Upper lobe of right lung (tissue), 1 donor: ENCODE measurements around the gene IPO11. TPM values are rescaled to one million over a fixed set of nuclear protein-coding genes. Genes with fewer than 3 reads are reported as not detected.

Source experiments
- ATAC-seq: fragments of 200-7000 bp; cut with Tn5 transposase; one replicate; pipeline ENCODE4 v1.9.1; 2020; ENCODE audit warnings: mild to moderate bottlenecking, moderate library complexity
- DNase-seq: peaks from one replicate; pipeline ENCODE4 v3.0.0-alpha.2; 2020
- H3K27ac ChIP-seq: fragments of 200-600 bp; one replicate; pipeline ENCODE4 v1.8.0; 2022
- H3K27me3 ChIP-seq: fragments of 200-600 bp; one replicate; pipeline ENCODE4 v1.8.0; 2022; ENCODE audit warnings: mild to moderate bottlenecking
- H3K36me3 ChIP-seq: fragments of 200-600 bp; one replicate; pipeline ENCODE4 v1.8.0; 2022
- H3K4me1 ChIP-seq: fragments of 200-600 bp; one replicate; pipeline ENCODE4 v1.8.0; 2022
- H3K4me3 ChIP-seq: fragments of 200-600 bp; one replicate; pipeline ENCODE4 v1.8.0; 2022; ENCODE audit warnings: mild to moderate bottlenecking
- H3K9me3 ChIP-seq: fragments of 200-600 bp; one replicate; pipeline ENCODE4 v1.8.0; 2022
- CTCF ChIP-seq: fragments of 200-600 bp; IDR thresholded peaks from one replicate; pipeline ENCODE4 v1.8.0; 2022; ENCODE audit warnings: antibody characterized with exemption
- intact Hi-C: fragments of 100-400 bp; cut with DNase I; formaldehyde crosslinking; loops from one replicate; pipeline ENCODE4 v1.11.0; 2022
- total RNA-seq: library from RNA; stranded (reverse); fragmentation: NEBNext Ultra II Directional; extraction: Animal tissue kit (Norgen Biotek cat#: 25700); gene quantifications from one replicate; pipeline ENCODE4 v1.2.1, GENCODE V29; 2021
- donor health status: DM: no; HTN: yes; CAD: no; lungs with severe emphysema.

The IPO11 gene
- total RNA-seq, 1 donor from 2014 or later: 31.2 TPM

DNA sequence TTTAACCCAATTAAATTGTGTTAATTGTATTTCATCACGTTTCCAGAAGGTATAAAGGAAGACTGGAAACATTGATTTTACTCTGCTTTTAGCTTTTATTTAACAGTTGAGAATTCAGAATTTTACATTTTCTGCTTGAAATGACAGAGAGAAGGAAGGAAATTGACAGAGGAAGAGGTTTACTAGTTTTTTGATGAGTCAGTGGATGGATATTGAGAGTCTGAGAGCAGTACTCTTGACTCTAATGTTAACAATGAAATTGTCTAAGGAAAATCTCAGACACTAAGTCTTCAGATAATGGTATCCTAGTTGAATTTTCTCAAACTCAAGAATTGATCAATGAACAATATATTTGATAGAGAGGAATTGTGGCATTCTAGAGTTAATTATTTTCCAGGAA, 60.6 kb downstream of the IPO11 start:
- no peak overlapping the region for H3K4me3 ChIP-seq
- TF ChIP-seq CTCF: no peak
- intact Hi-C loops: no loop called here
- ATAC-seq (no peak), DNase-seq (no peak)
- no peak overlapping the region for H3K27ac ChIP-seq
- H3K9me3 ChIP-seq: no peaks in the 10 kb centered on the region
- peaks cover 6% of the 10 kb centered on the region for H3K36me3 ChIP-seq
- no peaks in the 10 kb centered on the region for H3K4me1 ChIP-seq
- no peaks in the 10 kb centered on the region for H3K27me3 ChIP-seq

- no peak overlapping the region for H3K27ac ChIP-seq
- no peak overlapping the region for H3K4me3 ChIP-seq
- ATAC-seq (no peak), DNase-seq (no peak)
- no peaks in the 10 kb centered on the region for H3K36me3 ChIP-seq
- no peaks in the 10 kb centered on the region for H3K9me3 ChIP-seq
- intact Hi-C loops: no loop called here
- no peaks in the 10 kb centered on the region for H3K4me1 ChIP-seq
- H3K27me3 ChIP-seq: no peaks in the 10 kb centered on the region
- TF ChIP-seq CTCF: no peak
Observed at GRCh38 chr5:62475072-62475471, 62.5 kb downstream of the IPO11 start.

GRCh38 chr5:62477801-62478200, 65.2 kb downstream of the IPO11 start:
- ATAC-seq (no peak), DNase-seq (no peak)
- H3K4me1 ChIP-seq: no peaks in the 10 kb centered on the region
- H3K27me3 ChIP-seq: no peaks in the 10 kb centered on the region
- intact Hi-C loops: no loop called here
- TF ChIP-seq CTCF: no peak
- H3K27ac ChIP-seq: no peak overlapping the region
- H3K36me3 ChIP-seq: no peaks in the 10 kb centered on the region
- H3K4me3 ChIP-seq: no peak overlapping the region
- H3K9me3 ChIP-seq: no peaks in the 10 kb centered on the region

- H3K4me1 ChIP-seq: no peaks in the 10 kb centered on the region
- no peak overlapping the region for H3K4me3 ChIP-seq
- DNase-seq (no peak), ATAC-seq (no peak)
- H3K36me3 ChIP-seq: peaks cover 15% of the 10 kb centered on the region
- no peak for TF ChIP-seq CTCF
- intact Hi-C loops: no loop called here
- no peaks in the 10 kb centered on the region for H3K27me3 ChIP-seq
- H3K9me3 ChIP-seq: no peaks in the 10 kb centered on the region
- no peak overlapping the region for H3K27ac ChIP-seq
Observed at GRCh38 chr5:62483556-62483955, 71.0 kb downstream of the IPO11 start.

GRCh38 chr5:62486672-62487071, 74.1 kb downstream of the IPO11 start:
- H3K4me1 ChIP-seq: no peaks in the 10 kb centered on the region
- H3K27me3 ChIP-seq: no peaks in the 10 kb centered on the region
- DNase-seq (no peak), ATAC-seq (no peak)
- H3K9me3 ChIP-seq: no peaks in the 10 kb centered on the region
- no peak overlapping the region for H3K27ac ChIP-seq
- no peak overlapping the region for H3K4me3 ChIP-seq
- intact Hi-C loops: no loop called here
- H3K36me3 ChIP-seq: peaks cover 30% of the 10 kb centered on the region
- TF ChIP-seq CTCF: no peak

DNA sequence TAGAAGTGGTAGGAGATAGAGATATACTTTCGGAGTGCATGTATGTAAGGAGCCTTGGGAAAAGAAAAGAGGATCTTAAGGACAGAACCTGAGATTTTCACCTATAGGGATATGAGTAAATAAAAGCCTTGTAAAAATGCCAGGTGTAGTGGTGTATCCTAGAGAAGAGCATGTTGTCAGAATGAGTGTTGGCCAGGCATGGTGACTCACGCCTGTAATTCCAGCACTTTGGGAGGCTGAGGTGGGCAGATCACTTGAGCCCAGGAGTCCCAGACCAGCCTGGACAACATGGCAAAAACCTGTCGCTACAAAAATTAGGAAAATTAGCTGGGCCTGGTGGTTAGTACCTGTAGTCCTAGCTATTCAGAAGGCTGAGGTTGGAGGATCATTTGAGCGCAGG, 76.0 kb downstream of the IPO11 start:
- no peaks in the 10 kb centered on the region for H3K27me3 ChIP-seq
- H3K27ac ChIP-seq: no peak overlapping the region
- no peak for ATAC-seq
- no peak for TF ChIP-seq CTCF
- intact Hi-C loops: no loop called here
- no peak overlapping the region for H3K4me3 ChIP-seq
- no peaks in the 10 kb centered on the region for H3K4me1 ChIP-seq
- peaks cover 38% of the 10 kb centered on the region for H3K36me3 ChIP-seq
- no peaks in the 10 kb centered on the region for H3K9me3 ChIP-seq
- DNase-seq: no peak
